Heart left ventricle (tissue), 16 donors: ENCODE data around the gene MSL3. TPM values are rescaled to one million over a fixed set of nuclear protein-coding genes. Genes with fewer than 3 reads are reported as not detected.

Experiments used
- ATAC-seq, 4 donors: fragments of 200-7000 bp; cut with Tn5 transposase; one replicate each; pipeline ENCODE4 v1.9.1; 2020 to 2022; ENCODE audit warnings: moderate library complexity in 4 of 4, mild to moderate bottlenecking in 3 of 4, moderate number of reproducible peaks in 1 of 4
- DNase-seq, 5 donors: peaks; one replicate each; pipeline ENCODE4 v3.0.0-alpha.2; 2020
- H3K27ac ChIP-seq, 12 donors: fragments of 200-600 bp; sonication (generic) in 4 of 12; one replicate each; pipeline versions ENCODE4 v1.5.0 to v1.8.0; 2016 to 2022; ENCODE audit warnings: mild to moderate bottlenecking in 2 of 12
- H3K27me3 ChIP-seq, 9 donors: fragments of 200-600 bp; sonication (generic) in 2 of 9; one replicate each; pipeline versions ENCODE4 v1.5.1 to v1.8.0; 2016 to 2022; ENCODE audit warnings: mild to moderate bottlenecking in 3 of 9
- H3K36me3 ChIP-seq, 9 donors: fragments of 200-600 bp; sonication (generic) in 2 of 9; one replicate each; pipeline versions ENCODE4 v1.5.0 to v1.8.0; 2018 to 2022; ENCODE audit warnings: mild to moderate bottlenecking in 2 of 9
- H3K4me1 ChIP-seq, 12 donors: fragments of 200-600 bp; sonication (generic) in 4 of 12; one replicate each; pipeline versions ENCODE4 v1.5.0 to v1.8.0; 2016 to 2022; ENCODE audit warnings: mild to moderate bottlenecking in 3 of 12
- H3K4me3 ChIP-seq, 12 donors: fragments of 200-600 bp; sonication (generic) in 4 of 12; one replicate each; pipeline versions ENCODE4 v1.5.0 to v1.8.0; 2017 to 2022; ENCODE audit warnings: mild to moderate bottlenecking in 9 of 12, moderate library complexity in 4 of 12
- H3K9me3 ChIP-seq, 12 donors: fragments of 200-600 bp; sonication (generic) in 4 of 12; one replicate each; pipeline versions ENCODE4 v1.5.0 to v1.8.0; 2016 to 2022; ENCODE audit warnings: mild to moderate bottlenecking in 1 of 12
- CTCF ChIP-seq, 12 donors: fragments of 200-600 bp; sonication (generic) in 4 of 12; IDR thresholded peaks; one replicate each; pipeline versions ENCODE4 v1.5.0 to v1.8.0; 2018 to 2022; ENCODE audit warnings: antibody characterized with exemption in 12 of 12, mild to moderate bottlenecking in 5 of 12
- POLR2A ChIP-seq, 2 donors: fragments of 450-650 bp; IDR thresholded peaks; one replicate each; pipeline ENCODE4 v1.6.1; 2017; ENCODE audit warnings: antibody characterized with exemption in 2 of 2, mild to moderate bottlenecking in 2 of 2, moderate library complexity in 2 of 2
- WGBS, 4 donors: extraction: QIAGEN DNeasy Blood & Tissue Kit in 2 of 4; methylation state at CpG; one replicate each; pipeline versions ENCODE4 v1.1.5 to v1.1.7; 2013 to 2018; 5-methylcytosine and 5-hydroxymethylcytosine counted together
- intact Hi-C, 10 donors: fragments of 100-400 bp; cut with DNase I; formaldehyde crosslinking; loops; one replicate each; pipeline versions ENCODE4 v1.11.1 to v1.14.2; 2022
- polyA plus RNA-seq, 2 donors: library from polyadenylated mRNA; stranded (reverse); fragments of 200-250 nt; gene quantifications; one replicate each; pipeline ENCODE4 v1.2.3, GENCODE V29; 2013
- total RNA-seq, 9 donors: library from RNA; depleted of rRNA in 2 of 9; stranded (reverse); fragments of >200 nt in 2 of 9; fragmentation: NEBNext Ultra II Directional in 3 of 9; extraction: Animal tissue kit (Norgen Biotek cat#: 25700) in 3 of 9; gene quantifications; one replicate each; pipeline versions ENCODE4 v1.1.0 to v1.2.4, GENCODE V29; 2016 to 2023
- donor health status: ischemic (EF 13 %, LVEDD 7.1; RV severe dilation, severe dysfunction).
- donor health status: healthy with polysubstance abuse.
- donor health status: DM: no; HTN: yes; CAD: no.
- donor health status: DM: no; HTN: no; CAD: no.
- donor health status: ischemic (EF 25% LVEDD 6.9; RV normal size, moderate dysfunction).
- donor health status: ischemic (EF 25% LVEDD 5.7; RV mildly dilated, moderate dysfunction).
- donor health status: healthy.
- donor health status: DM: yes; HTN: yes; CAD: no.
- donor health status: ischemic (EF 35%, LVEDD 5.7; RV mildly dilated, moderate dysfunction).
- donor health status: nonischemic (EF 11% LVEDD 7.7; RV severe dilation, severe dysfunction).
- donor health status: DM: yes; HTN: yes; CAD: no.
- donor health status: PGD.
- donor health status: ischemic (EF 29% LVEDD 5.4; RV normal size, mild dysfunction).
- donor health status: nonischemic (EF 23%, LVEDD 6.1; RV moderate dilation, normal function).

MSL3 gene
- total and polyA plus RNA-seq, 11 donors = 11.0 to 25.9 (median 13.2) TPM

GRCh38 chrX:11755724-11756123 is 2.3 kb upstream of the MSL3 start:
- intact Hi-C loops = no loop called here
- 54 to 73% (median 63%) methylated on average over 2 of the region's 2 CpGs for WGBS, 4 donors
- peaks cover 0 to 10% (median 3%) of the 10 kb centered on the region in 12 donors for H3K4me1 ChIP-seq
- DNase-seq = no peak
- H3K9me3 ChIP-seq = no peaks in the 10 kb centered on the region
- no peak overlapping the region for H3K4me3 ChIP-seq
- no peak overlapping the region for H3K27ac ChIP-seq
- H3K27me3 ChIP-seq = peaks cover 0 to 5% (median 0%) of the 10 kb centered on the region in 9 donors
- ATAC-seq = no peak
- no peak for TF ChIP-seq CTCF (IDR thresholded peaks at IDR 0.05)
- TF ChIP-seq POLR2A (IDR thresholded peaks at IDR 0.05) = no peak
- H3K36me3 ChIP-seq = peaks cover 0 to 1% (median 0%) of the 10 kb centered on the region in 9 donors

GRCh38 chrX:11756354-11757318 is 1.4 kb upstream of the MSL3 start:
- no peak for ATAC-seq
- intact Hi-C loops = no loop called here
- H3K4me3 ChIP-seq = peak overlapping the region in 9 of 12 donors; percentile 69 to 97 (median 76)

GRCh38 chrX:11757397-11757718 is 679 bp upstream of the MSL3 start:
- no peak for TF ChIP-seq CTCF (IDR thresholded peaks at IDR 0.05)
- no peak for TF ChIP-seq POLR2A (IDR thresholded peaks at IDR 0.05)
- Histone ChIP-seq H3K4me3 (peak overlapping the region; percentile 28 to 97 (median 72)), H3K36me3 (peaks cover 0 to 18% (median 14%) of the 10 kb centered on the region in 9 donors), H3K27ac (peak overlapping the region; percentile 76 to 91 (median 88)), H3K27me3 (peaks cover 0 to 5% (median 0%) of the 10 kb centered on the region in 9 donors), H3K4me1 (peaks cover 0 to 17% (median 3%) of the 10 kb centered on the region in 12 donors), H3K9me3 (no peaks in the 10 kb centered on the region)
- intact Hi-C loops = no loop called here
- DNase-seq = peak in 1 of 5 donors; percentile 77
- no peak for ATAC-seq
- WGBS, 4 donors = 3 to 50% (median 26%) methylated on average over 8 to 14 of the region's 14 CpGs

More at GRCh38 chrX:11756354-11757318, 1.4 kb upstream of the MSL3 start:
- DNase-seq = no peak
- Histone ChIP-seq H3K27ac (peak overlapping the region in 8 of 12 donors; percentile 82 to 91 (median 88)), H3K9me3 (no peaks in the 10 kb centered on the region), H3K27me3 (peaks cover 0 to 5% (median 0%) of the 10 kb centered on the region in 9 donors), H3K36me3 (peaks cover 0 to 10% (median 7%) of the 10 kb centered on the region in 9 donors), H3K4me1 (peaks cover 0 to 17% (median 3%) of the 10 kb centered on the region in 12 donors)
- TF ChIP-seq CTCF (IDR thresholded peaks at IDR 0.05) (no peak), POLR2A (IDR thresholded peaks at IDR 0.05) (no peak)
- WGBS, 4 donors = 60 to 66% (median 63%) methylated on average over 15 of the region's 15 CpGs
